ENCODE data around the gene ZBBX. TPM values are rescaled to one million over a fixed set of nuclear protein-coding genes. Genes with fewer than 3 reads are reported as not detected.
"Not testable (repeated sequence)": the region's sequence is repeated elsewhere in the genome, so short reads cannot be mapped to it uniquely, and the experiment has no call there.

The ZBBX gene
- polyA plus RNA-seq (2012; ENCODE audit: missing spikeins) = not detected

GRCh38 chr3:167380004-167380689 lies at the start of gene ZBBX:
ZBBX (minus strand) TSS chr3:167380297; CDS start chr3:167372901, 7,396 bp downstream.
- TF ChIP-seq POLR2A (IDR thresholded peaks at IDR 0.05; ENCODE audit: low read depth, low read length) (no peak), POLR2AphosphoS5 (IDR thresholded peaks at IDR 0.05; ENCODE audit: low read depth, low read length) (no peak), TAF1 (IDR thresholded peaks at IDR 0.05; ENCODE audit: borderline replicate concordance, low read depth, low read length) (no peak)
- FAIRE-seq (peak; percentile 66), DNase-seq (ENCODE audit: insufficient read length) (peak; percentile 21)

- FAIRE-seq; DNase-seq (ENCODE audit: insufficient read length): not testable (repeated sequence)
These were observed 46.9 kb upstream of the ZBBX start for GRCh38 chr3:167426962-167427361.

GRCh38 chr3:167422396-167422795 lies 42.3 kb upstream of the ZBBX start:
- FAIRE-seq; DNase-seq (ENCODE audit: insufficient read length): not testable (repeated sequence)

GRCh38 chr3:167409611-167410010 lies 29.5 kb upstream of the ZBBX start:
- DNase-seq (ENCODE audit: insufficient read length) = no peak
- no peak for FAIRE-seq

GRCh38 chr3:167406876-167407492 lies 26.9 kb upstream of the ZBBX start:
- TF ChIP-seq TAF1 (IDR thresholded peaks at IDR 0.05; ENCODE audit: borderline replicate concordance, low read depth, low read length) = no peak
- TF ChIP-seq POLR2A (IDR thresholded peaks at IDR 0.05; ENCODE audit: low read depth, low read length) = no peak
- no peak for TF ChIP-seq POLR2AphosphoS5 (IDR thresholded peaks at IDR 0.05; ENCODE audit: low read depth, low read length)
- no peak for FAIRE-seq
- DNase-seq (ENCODE audit: insufficient read length) = no peak

More at GRCh38 chr3:167409611-167410010, 29.5 kb upstream of the ZBBX start:
- TF ChIP-seq POLR2AphosphoS5 (IDR thresholded peaks at IDR 0.05; ENCODE audit: low read depth, low read length) (no peak), TAF1 (IDR thresholded peaks at IDR 0.05; ENCODE audit: borderline replicate concordance, low read depth, low read length) (no peak), POLR2A (IDR thresholded peaks at IDR 0.05; ENCODE audit: low read depth, low read length) (no peak)

- DNase-seq (ENCODE audit: insufficient read length) (no peak), FAIRE-seq (no peak)
- TF ChIP-seq POLR2A (IDR thresholded peaks at IDR 0.05; ENCODE audit: low read depth, low read length) (no peak), TAF1 (IDR thresholded peaks at IDR 0.05; ENCODE audit: borderline replicate concordance, low read depth, low read length) (no peak), POLR2AphosphoS5 (IDR thresholded peaks at IDR 0.05; ENCODE audit: low read depth, low read length) (no peak)
These were observed 17.7 kb upstream of the ZBBX start for GRCh38 chr3:167397826-167398225.

- DNase-seq (ENCODE audit: insufficient read length) = no peak
- no peak for FAIRE-seq
- TF ChIP-seq TAF1 (IDR thresholded peaks at IDR 0.05; ENCODE audit: borderline replicate concordance, low read depth, low read length) (no peak), POLR2A (IDR thresholded peaks at IDR 0.05; ENCODE audit: low read depth, low read length) (no peak), POLR2AphosphoS5 (IDR thresholded peaks at IDR 0.05; ENCODE audit: low read depth, low read length) (no peak)
These were observed 16.0 kb upstream of the ZBBX start for GRCh38 chr3:167396075-167396474.

- FAIRE-seq (no peak), DNase-seq (ENCODE audit: insufficient read length) (no peak)
- TF ChIP-seq TAF1 (IDR thresholded peaks at IDR 0.05; ENCODE audit: borderline replicate concordance, low read depth, low read length) = no peak
- TF ChIP-seq POLR2A (IDR thresholded peaks at IDR 0.05; ENCODE audit: low read depth, low read length) = no peak
- TF ChIP-seq POLR2AphosphoS5 (IDR thresholded peaks at IDR 0.05; ENCODE audit: low read depth, low read length) = no peak
These were observed 13.9 kb upstream of the ZBBX start for GRCh38 chr3:167394003-167394402.

- no peak for FAIRE-seq
- TF ChIP-seq POLR2AphosphoS5 (IDR thresholded peaks at IDR 0.05; ENCODE audit: low read depth, low read length) (no peak), POLR2A (IDR thresholded peaks at IDR 0.05; ENCODE audit: low read depth, low read length) (no peak), TAF1 (IDR thresholded peaks at IDR 0.05; ENCODE audit: borderline replicate concordance, low read depth, low read length) (no peak)
- no peak for DNase-seq (ENCODE audit: insufficient read length)
These were observed 2.1 kb upstream of the ZBBX start for GRCh38 chr3:167382155-167382554.

- FAIRE-seq = no peak
- TF ChIP-seq TAF1 (IDR thresholded peaks at IDR 0.05; ENCODE audit: borderline replicate concordance, low read depth, low read length) (no peak), POLR2AphosphoS5 (IDR thresholded peaks at IDR 0.05; ENCODE audit: low read depth, low read length) (no peak), POLR2A (IDR thresholded peaks at IDR 0.05; ENCODE audit: low read depth, low read length) (no peak)
- no peak for DNase-seq (ENCODE audit: insufficient read length)
These were observed 4.6 kb downstream of the ZBBX start for GRCh38 chr3:167375478-167375877.

- no peak for FAIRE-seq
- no peak for TF ChIP-seq POLR2AphosphoS5 (IDR thresholded peaks at IDR 0.05; ENCODE audit: low read depth, low read length)
- TF ChIP-seq POLR2A (IDR thresholded peaks at IDR 0.05; ENCODE audit: low read depth, low read length) = no peak
- no peak for TF ChIP-seq TAF1 (IDR thresholded peaks at IDR 0.05; ENCODE audit: borderline replicate concordance, low read depth, low read length)
- DNase-seq (ENCODE audit: insufficient read length) = no peak
These were observed 8.0 kb downstream of the ZBBX start for GRCh38 chr3:167372138-167372537.

- FAIRE-seq (no peak), DNase-seq (ENCODE audit: insufficient read length) (no peak)
- no peak for TF ChIP-seq POLR2AphosphoS5 (IDR thresholded peaks at IDR 0.05; ENCODE audit: low read depth, low read length)
- TF ChIP-seq TAF1 (IDR thresholded peaks at IDR 0.05; ENCODE audit: borderline replicate concordance, low read depth, low read length) = no peak
- no peak for TF ChIP-seq POLR2A (IDR thresholded peaks at IDR 0.05; ENCODE audit: low read depth, low read length)
These were observed 18.1 kb downstream of the ZBBX start for GRCh38 chr3:167361948-167362347.
